CD4-positive, alpha-beta memory T cell (primary cell): Measurements from ENCODE around the gene SHF. TPM values are rescaled to one million over a fixed set of nuclear protein-coding genes. Genes with fewer than 3 reads are reported as not detected.

ENCODE experiments used
- CTCF ChIA-PET: fragments of 350-600 bp; sonication (Branson Sonifier 250); formaldehyde crosslinking; loops from one replicate; lab custom pipeline; 2021; ENCODE audit warnings: inconsistent platforms; ENCODE audit not compliant: partially characterized antibody; lab: Charles Lee
- POLR2A ChIA-PET: fragments of 350-600 bp; sonication (Branson Sonifier 250); formaldehyde crosslinking; loops from one replicate; lab custom pipeline; 2021; ENCODE audit not compliant: partially characterized antibody; lab: Charles Lee
- DNase-seq, 5 donors: peaks; one replicate each; pipeline versions ENCODE4 v3.0.0 to v3.0.0-alpha.2; 2020 to 2022; ENCODE audit warnings: mixed read lengths in 1 of 5
- H3K27ac ChIP-seq: one replicate; pipeline ENCODE4 v1.7.0; 2013; ENCODE audit warnings: low read depth, low read length
- H3K27me3 ChIP-seq: 2 replicates; pipeline ENCODE4 v1.7.0; 2013; ENCODE audit warnings: mild to moderate bottlenecking, low read length, moderate library complexity; ENCODE audit not compliant: insufficient read depth
- H3K36me3 ChIP-seq: 2 replicates; pipeline ENCODE4 v1.7.0; 2013; ENCODE audit warnings: mild to moderate bottlenecking, low read length, moderate library complexity; ENCODE audit not compliant: insufficient read depth
- H3K4me1 ChIP-seq: 2 replicates; pipeline ENCODE4 v1.7.0; 2013; ENCODE audit warnings: mild to moderate bottlenecking, low read length, moderate library complexity; ENCODE audit not compliant: insufficient read depth
- H3K4me3 ChIP-seq, 2 donors: one replicate each; pipeline ENCODE4 v1.7.0; 2013; ENCODE audit warnings: low read length in 2 of 2, mild to moderate bottlenecking in 1 of 2
- H3K9me3 ChIP-seq, 2 donors: one replicate each; pipeline ENCODE4 v1.7.0; 2013; ENCODE audit warnings: low read length in 2 of 2, control low read depth in 1 of 2; ENCODE audit not compliant: control insufficient read depth in 1 of 2
- H3K27ac Mint-ChIP-seq, 7 donors: one replicate each; pipeline ENCODE4 v1.8.0; 2020 to 2021; ENCODE audit warnings: mixed read lengths in 7 of 7, mild to moderate bottlenecking in 6 of 7, inconsistent platforms in 3 of 7, moderate library complexity in 3 of 7
- H3K27me3 Mint-ChIP-seq, 2 donors: one replicate each; pipeline ENCODE4 v1.8.0; 2020 to 2021; ENCODE audit warnings: mixed read lengths in 2 of 2
- H3K36me3 Mint-ChIP-seq, 2 donors: one replicate each; pipeline ENCODE4 v1.8.0; 2020 to 2021; ENCODE audit warnings: mixed read lengths in 2 of 2, inconsistent platforms in 1 of 2, mild to moderate bottlenecking in 1 of 2
- H3K4me1 Mint-ChIP-seq, 4 donors: one replicate each; pipeline ENCODE4 v1.8.0; 2020 to 2021; ENCODE audit warnings: mixed read lengths in 4 of 4, mild to moderate bottlenecking in 1 of 4
- H3K4me3 Mint-ChIP-seq, 8 donors: one replicate each; pipeline ENCODE4 v1.8.0; 2020 to 2021; ENCODE audit warnings: mixed read lengths in 8 of 8, mild to moderate bottlenecking in 7 of 8, moderate library complexity in 6 of 8, inconsistent platforms in 3 of 8
- H3K9me3 Mint-ChIP-seq, 8 donors: one replicate each; pipeline ENCODE4 v1.8.0; 2020 to 2021; ENCODE audit warnings: mixed read lengths in 8 of 8, mild to moderate bottlenecking in 5 of 8, inconsistent platforms in 3 of 8, moderate library complexity in 1 of 8
- intact Hi-C: fragments of 100-400 bp; cut with micrococcal nuclease; formaldehyde crosslinking; loops from one replicate; pipeline ENCODE4 v1.15.1; 2023
- polyA plus RNA-seq, 2 donors: library from polyadenylated mRNA; unstranded; fragments of 300-500 nt; fragmentation: Illumina TruSeq; gene quantifications; one replicate each; pipeline ENCODE4 v1.2.3, GENCODE V29; 2021
- total RNA-seq, 2 experiments: library from RNA; stranded (reverse); gene quantifications; one replicate each; pipeline ENCODE4 v1.2.3, GENCODE V29; 2021

SHF gene
- total and polyA plus RNA-seq, 4 experiments from 2014 or later, result 0.66 to 6.7 (median 3.5) TPM

DNA sequence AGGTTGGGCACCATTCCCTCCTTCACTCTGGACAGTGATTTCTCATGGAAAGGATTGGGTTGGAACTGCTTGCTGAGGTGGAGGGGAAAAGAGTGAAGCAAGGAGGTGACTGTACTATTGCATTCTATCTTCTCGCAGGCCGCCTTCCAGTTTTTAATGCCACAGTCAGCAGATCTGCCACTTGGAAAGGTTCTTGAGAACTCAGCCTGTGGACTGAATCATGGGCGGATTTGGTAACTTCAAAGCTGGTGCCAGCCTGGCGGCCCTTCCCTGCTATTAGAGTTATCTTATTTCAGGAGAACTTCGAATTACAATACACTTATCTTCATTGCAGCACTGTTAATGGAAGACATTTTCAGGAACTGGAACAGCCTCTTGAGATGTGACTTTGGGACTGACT is 41.2 kb upstream of the SHF start:
- no peak overlapping the region for H3K4me3 Mint-ChIP-seq
- ChIA-PET POLR2A (no interaction called here), CTCF (no interaction called here)
- no peaks in the 10 kb centered on the region for H3K4me1 ChIP-seq
- peaks cover 2 to 21% (median 13%) of the 10 kb centered on the region in 8 donors for H3K9me3 Mint-ChIP-seq
- no peak overlapping the region for H3K27ac Mint-ChIP-seq
- no peak overlapping the region for H3K27ac ChIP-seq
- peaks cover 4 to 5% of the 10 kb centered on the region in 2 donors for H3K36me3 Mint-ChIP-seq
- no peaks in the 10 kb centered on the region for H3K27me3 ChIP-seq
- peaks cover 18 to 21% of the 10 kb centered on the region in 2 donors for H3K27me3 Mint-ChIP-seq
- H3K4me3 ChIP-seq, result no peak overlapping the region
- intact Hi-C loops, result no loop called here
- no peak for DNase-seq
- H3K36me3 ChIP-seq, result no peaks in the 10 kb centered on the region
- H3K4me1 Mint-ChIP-seq, result no peaks in the 10 kb centered on the region
- H3K9me3 ChIP-seq, result no peaks in the 10 kb centered on the region

DNA sequence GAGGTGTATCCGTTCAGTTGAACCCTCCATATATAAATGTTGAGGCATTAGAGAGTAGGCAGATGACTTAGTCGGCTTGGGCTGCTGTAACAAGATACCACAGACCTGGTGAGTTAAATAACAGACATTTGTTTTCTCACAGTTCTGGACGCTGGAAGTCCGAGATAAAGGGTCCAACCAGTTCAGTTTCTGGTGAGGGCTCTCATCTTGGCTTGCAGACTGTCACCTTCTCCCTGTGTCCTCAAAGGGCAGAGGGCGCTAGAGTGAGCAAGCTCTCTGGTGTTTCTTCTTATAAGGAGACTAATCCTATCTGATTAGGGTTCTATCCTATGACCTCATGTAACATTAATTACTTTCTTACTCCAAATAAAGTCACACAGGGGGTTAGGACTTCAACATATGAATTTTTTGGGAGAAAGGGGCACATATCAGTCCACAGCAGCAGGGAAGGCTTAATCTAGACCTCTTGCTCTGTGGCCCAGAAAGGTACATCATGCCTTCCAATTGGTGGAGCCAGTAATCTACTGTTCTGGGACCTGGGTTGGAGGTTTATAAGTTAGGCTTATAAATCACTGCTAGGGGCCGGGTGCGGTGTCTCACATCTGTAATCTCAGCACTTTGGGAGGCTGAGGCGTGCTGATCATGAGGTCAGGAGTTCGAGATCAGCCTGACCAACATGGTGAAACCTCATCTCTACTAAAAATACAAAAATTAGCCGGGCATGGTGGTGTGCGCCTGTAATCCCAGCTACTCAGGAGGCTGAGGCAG is 37.9 kb upstream of the SHF start:
- Mint-ChIP-seq H3K4me1 (no peaks in the 10 kb centered on the region), H3K9me3 (no peaks in the 10 kb centered on the region), H3K27me3 (peaks cover 21 to 35% of the 10 kb centered on the region in 2 donors), H3K27ac (no peak overlapping the region), H3K4me3 (no peak overlapping the region), H3K36me3 (no peaks in the 10 kb centered on the region)
- Histone ChIP-seq H3K27me3 (peaks cover 5% of the 10 kb centered on the region), H3K4me1 (no peaks in the 10 kb centered on the region), H3K4me3 (no peak overlapping the region), H3K27ac (no peak overlapping the region), H3K36me3 (no peaks in the 10 kb centered on the region), H3K9me3 (no peaks in the 10 kb centered on the region)
- POLR2A ChIA-PET, result no interaction called here
- CTCF ChIA-PET, result no interaction called here
- intact Hi-C loops, result no loop called here
- no peak for DNase-seq

DNA sequence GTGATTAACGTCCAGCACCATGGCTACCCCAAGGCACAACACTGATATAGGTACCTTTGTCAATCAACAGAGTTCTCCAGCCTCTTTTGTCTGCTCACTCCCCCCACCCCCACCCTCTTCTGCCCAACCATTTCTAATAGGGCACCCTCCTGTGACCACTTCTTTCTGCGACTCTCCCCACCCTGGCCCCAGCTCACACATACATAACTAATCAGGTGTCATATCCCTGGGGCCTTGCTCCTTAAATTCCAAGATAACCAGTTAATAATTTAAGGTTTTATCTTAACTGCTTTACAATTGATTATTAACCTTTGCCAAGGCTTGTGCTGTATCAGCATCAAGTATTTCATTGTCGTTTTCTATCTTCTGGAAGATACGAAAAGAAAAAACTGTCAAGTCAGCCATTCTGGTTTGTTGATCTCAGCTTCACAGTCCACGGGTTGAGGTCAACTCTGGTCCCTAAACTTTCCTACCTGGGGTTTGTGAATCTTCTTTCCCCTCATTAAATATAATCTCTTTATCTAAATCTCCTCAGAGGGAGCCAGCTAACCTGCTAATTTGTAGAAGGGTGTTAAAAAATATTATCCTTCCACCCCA is 37.0 kb upstream of the SHF start:
- POLR2A ChIA-PET, result no interaction called here
- Mint-ChIP-seq H3K27ac (no peak overlapping the region), H3K27me3 (peaks cover 25 to 39% of the 10 kb centered on the region in 2 donors)

DNA sequence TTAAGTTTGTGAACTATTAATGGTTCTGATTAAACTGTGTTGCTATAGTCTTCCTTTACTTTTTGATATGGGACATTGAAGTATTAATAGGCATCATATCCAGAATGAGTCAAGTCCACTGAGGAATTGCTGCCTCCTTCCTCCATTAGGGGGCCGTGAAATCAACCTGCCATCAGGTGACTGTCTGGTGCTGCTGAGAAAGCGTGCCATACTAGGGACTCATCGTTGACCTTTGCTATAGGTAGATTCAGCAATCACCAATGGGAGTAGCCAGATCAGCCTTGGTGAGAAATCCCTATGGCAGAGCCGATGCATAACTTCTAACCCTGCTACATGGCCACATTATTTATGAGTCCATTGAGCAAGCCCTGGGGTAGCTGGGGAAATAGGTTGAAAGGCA is 34.2 kb upstream of the SHF start:
- ChIA-PET CTCF (interaction anchor here (1.5 kb wide), 1 partner anchor 12 kb away, joined by 5 read pairs; no protein-coding TSS in a partner anchor), POLR2A (no interaction called here)
- H3K27me3 ChIP-seq, result peaks cover 5% of the 10 kb centered on the region
- Mint-ChIP-seq H3K36me3 (no peaks in the 10 kb centered on the region), H3K4me1 (no peaks in the 10 kb centered on the region), H3K4me3 (no peak overlapping the region), H3K9me3 (no peaks in the 10 kb centered on the region), H3K27me3 (peaks cover 25 to 36% of the 10 kb centered on the region in 2 donors), H3K27ac (no peak overlapping the region)
- H3K4me1 ChIP-seq, result no peaks in the 10 kb centered on the region
- no peaks in the 10 kb centered on the region for H3K36me3 ChIP-seq
- no peak overlapping the region for H3K4me3 ChIP-seq
- no peak overlapping the region for H3K27ac ChIP-seq
- no peak for DNase-seq
- H3K9me3 ChIP-seq, result no peaks in the 10 kb centered on the region
- intact Hi-C loops, result no loop called here

More for the DNA sequence above, 37.0 kb upstream of the SHF start:
- H3K27ac ChIP-seq, result no peak overlapping the region
- intact Hi-C loops, result no loop called here
- no peaks in the 10 kb centered on the region for H3K9me3 ChIP-seq
- H3K4me1 ChIP-seq, result no peaks in the 10 kb centered on the region
- Mint-ChIP-seq H3K9me3 (no peaks in the 10 kb centered on the region), H3K4me1 (no peaks in the 10 kb centered on the region), H3K36me3 (no peaks in the 10 kb centered on the region), H3K4me3 (no peak overlapping the region)
- no peak overlapping the region for H3K4me3 ChIP-seq
- H3K36me3 ChIP-seq, result no peaks in the 10 kb centered on the region
- DNase-seq, result no peak
- peaks cover 5% of the 10 kb centered on the region for H3K27me3 ChIP-seq
- CTCF ChIA-PET, result no interaction called here

DNA sequence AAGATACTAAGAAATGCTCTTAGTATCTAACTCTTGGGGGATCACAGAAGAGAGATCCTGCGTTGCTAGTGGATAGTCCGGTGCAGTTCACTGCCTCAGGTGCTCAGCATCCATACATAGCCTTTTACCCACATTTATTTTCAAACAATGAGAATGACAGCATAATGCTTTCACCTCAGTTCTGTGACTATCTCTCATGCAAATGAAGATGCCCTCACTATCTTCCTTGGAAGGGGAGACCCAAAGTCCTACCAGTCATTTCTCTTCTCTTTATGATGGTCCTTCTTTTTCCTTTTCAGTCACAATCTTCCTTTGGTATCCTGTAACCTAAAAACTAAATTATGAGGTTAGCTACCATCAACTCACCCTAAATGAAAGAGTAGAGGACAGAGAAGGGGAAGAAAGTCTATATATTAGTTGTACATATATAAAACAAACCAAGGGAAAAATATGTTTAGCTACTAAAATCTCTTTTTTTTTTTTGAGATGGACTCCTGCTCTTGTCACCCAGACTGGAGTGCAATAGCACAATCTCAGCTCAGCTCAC is 33.4 kb upstream of the SHF start:
- CTCF ChIA-PET, result interaction anchor here (1.5 kb wide), 1 partner anchor 11 kb away, joined by 5 read pairs; no protein-coding TSS in a partner anchor
- Histone ChIP-seq H3K27ac (no peak overlapping the region), H3K4me3 (no peak overlapping the region), H3K4me1 (no peaks in the 10 kb centered on the region), H3K36me3 (no peaks in the 10 kb centered on the region), H3K9me3 (no peaks in the 10 kb centered on the region), H3K27me3 (peaks cover 5% of the 10 kb centered on the region)
- Mint-ChIP-seq H3K27me3 (peaks cover 25 to 32% of the 10 kb centered on the region in 2 donors), H3K27ac (no peak overlapping the region), H3K9me3 (no peaks in the 10 kb centered on the region), H3K4me3 (no peak overlapping the region), H3K36me3 (no peaks in the 10 kb centered on the region), H3K4me1 (no peaks in the 10 kb centered on the region)
- no peak for DNase-seq
- POLR2A ChIA-PET, result no interaction called here
- intact Hi-C loops, result no loop called here

DNA sequence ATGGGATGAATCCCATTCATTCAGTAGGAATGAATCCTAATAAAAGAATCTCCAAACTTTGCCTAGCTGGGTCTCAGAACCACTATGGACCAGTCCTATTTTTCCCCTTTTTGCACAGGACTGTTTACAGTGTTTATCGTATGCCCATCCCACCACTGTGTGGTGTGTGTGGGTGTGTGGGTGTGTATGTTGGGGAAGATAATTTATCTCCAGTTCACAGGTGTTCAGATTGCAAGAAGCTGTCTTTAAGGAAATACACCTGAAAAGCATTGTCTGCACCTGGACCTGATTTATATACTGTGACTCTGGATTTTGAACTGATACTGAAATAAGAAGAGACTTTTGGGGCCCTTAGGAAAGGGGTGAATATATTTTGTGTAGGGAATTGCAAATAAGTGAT is 24.7 kb upstream of the SHF start:
- POLR2A ChIA-PET, result interaction anchor here (1.1 kb wide), 1 partner anchor 14 kb away, joined by 3 read pairs; no protein-coding TSS in a partner anchor
- H3K27me3 Mint-ChIP-seq, result peaks cover 8 to 10% of the 10 kb centered on the region in 2 donors
- DNase-seq, result no peak

DNA sequence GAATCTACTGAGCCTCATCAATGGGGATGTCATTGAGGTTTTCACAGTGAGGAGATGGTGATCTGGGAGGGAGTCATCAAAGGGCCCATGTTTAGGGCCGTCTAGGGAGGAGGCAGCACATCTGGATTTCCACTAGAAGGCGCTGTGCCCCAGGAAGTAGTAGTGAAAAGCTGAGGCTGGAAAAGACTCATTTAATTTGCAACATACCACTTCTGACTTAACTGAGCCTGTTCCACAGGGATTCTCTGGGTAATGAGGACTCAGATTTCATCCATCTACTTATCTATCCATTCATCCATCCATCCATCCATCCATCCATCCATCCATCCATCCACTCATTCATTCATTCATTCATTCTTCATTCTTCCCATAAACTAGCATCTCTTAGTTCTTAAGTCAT is 17.4 kb upstream of the SHF start:
- Mint-ChIP-seq H3K4me3 (peak overlapping the region in 2 of 8 donors; percentile 44 to 48), H3K9me3 (peaks cover 0 to 2% (median 0%) of the 10 kb centered on the region in 8 donors), H3K36me3 (no peaks in the 10 kb centered on the region), H3K27ac (peak overlapping the region in 3 of 7 donors; percentile 19 to 62 (median 53)), H3K27me3 (peaks cover 12 to 15% of the 10 kb centered on the region in 2 donors), H3K4me1 (peaks cover 0 to 7% (median 3%) of the 10 kb centered on the region in 4 donors)
- intact Hi-C loops, result loop anchor here (1.0 kb wide), 1 partner anchor 194 kb away; no protein-coding TSS in a partner anchor
- Histone ChIP-seq H3K4me1 (peaks cover 8% of the 10 kb centered on the region), H3K27me3 (no peaks in the 10 kb centered on the region), H3K27ac (no peak overlapping the region), H3K4me3 (no peak overlapping the region), H3K9me3 (no peaks in the 10 kb centered on the region), H3K36me3 (no peaks in the 10 kb centered on the region)
- DNase-seq, result peak; percentile 50 to 71 (median 55)
- POLR2A ChIA-PET, result interaction anchor here (0.7 to 2.2 kb wide), 3 partner anchors 15 to 74 kb away, joined by 3 to 6 read pairs (median 3); no protein-coding TSS in a partner anchor
- CTCF ChIA-PET, result interaction anchor here (0.8 to 4.1 kb wide), 14 partner anchors 13 to 409 kb away, joined by 3 to 35 read pairs (median 6); partner anchors contain the start of genes BLOC1S6 and SHF

More for the DNA sequence above, 24.7 kb upstream of the SHF start:
- no peaks in the 10 kb centered on the region for H3K4me1 ChIP-seq
- H3K27ac ChIP-seq, result no peak overlapping the region
- H3K36me3 ChIP-seq, result no peaks in the 10 kb centered on the region
- Mint-ChIP-seq H3K36me3 (no peaks in the 10 kb centered on the region), H3K27ac (peak overlapping the region in 1 of 7 donors; percentile 16), H3K9me3 (no peaks in the 10 kb centered on the region), H3K4me3 (no peak overlapping the region), H3K4me1 (no peaks in the 10 kb centered on the region)
- no peak overlapping the region for H3K4me3 ChIP-seq
- intact Hi-C loops, result no loop called here
- H3K9me3 ChIP-seq, result no peaks in the 10 kb centered on the region
- no peaks in the 10 kb centered on the region for H3K27me3 ChIP-seq
- CTCF ChIA-PET, result interaction anchor here (1.0 to 1.4 kb wide), 2 partner anchors 11 to 50 kb away, joined by 3 to 4 read pairs; no protein-coding TSS in a partner anchor
